RWPE1 (cell line): ENCODE measurements around the gene OSBPL6.
"Not testable (repeated sequence)": the region's sequence is repeated elsewhere in the genome, so short reads cannot be mapped to it uniquely, and the experiment has no call there.

Experiments
- CTCF ChIA-PET: fragments of 350-600 bp; sonication (Branson Sonifier 250); formaldehyde crosslinking; extraction: SDS; loops from one replicate; lab custom pipeline; 2021; lab: Yijun Ruan, JAX
- POLR2A ChIA-PET: fragments of 400-600 bp; formaldehyde crosslinking; extraction: SDS; loops from one replicate; lab custom pipeline; 2020; ENCODE audit warnings: antibody characterized with exemption; ENCODE audit not compliant: low non-redundant PET; lab: Yijun Ruan, JAX
- DNase-seq: peaks from one replicate; pipeline ENCODE4 v3.0.0; 2012; ENCODE audit warnings: low spot score
- H3K27ac ChIP-seq: fragments of 450-650 bp; 2 replicates; pipeline ENCODE4 v1.5.1; 2017
- CTCF ChIP-seq: fragments of 450-650 bp; conservative IDR thresholded peaks from 2 replicates; pipeline ENCODE4 v1.5.1; 2017; ENCODE audit warnings: low read depth, mild to moderate bottlenecking

Gene OSBPL6

GRCh38 chr2:178404368-178404767 is 210.1 kb downstream of the OSBPL6 start:
- CTCF ChIA-PET = interaction anchor here (1.0 to 3.1 kb wide), 2 partner anchors 10 to 24 kb away, joined by 4 to 14 read pairs; no protein-coding TSS in a partner anchor
- DNase-seq = no peak
- H3K27ac ChIP-seq = no peak overlapping the region
- POLR2A ChIA-PET = no interaction called here
- TF ChIP-seq CTCF = no peak

- no peak for DNase-seq
- H3K27ac ChIP-seq = no peak overlapping the region
- ChIA-PET CTCF (no interaction called here), POLR2A (no interaction called here)
- TF ChIP-seq CTCF = no peak
Measured at GRCh38 chr2:178409261-178409660, 214.9 kb downstream of the OSBPL6 start.

- H3K27ac ChIP-seq = no peak overlapping the region
- ChIA-PET POLR2A (no interaction called here), CTCF (no interaction called here)
- no peak for DNase-seq
- no peak for TF ChIP-seq CTCF
Measured at GRCh38 chr2:178412047-178412446, 217.7 kb downstream of the OSBPL6 start.

GRCh38 chr2:178412453-178412852 is 218.1 kb downstream of the OSBPL6 start:
- H3K27ac ChIP-seq, POLR2A ChIA-PET, DNase-seq, CTCF ChIA-PET: not testable (repeated sequence)

- H3K27ac ChIP-seq = peak overlapping the region; percentile 94
- CTCF ChIA-PET = interaction anchor here (0.6 to 1.9 kb wide), 14 partner anchors 8 to 423 kb away, joined by 3 to 21 read pairs (median 4); partner anchors contain the start of gene RBM45
- no peak for TF ChIP-seq CTCF
- peak; percentile 43 for DNase-seq
- POLR2A ChIA-PET = no interaction called here
Measured at GRCh38 chr2:178413472-178414265, 219.4 kb downstream of the OSBPL6 start.

- CTCF ChIA-PET = interaction anchor here (0.6 to 1.9 kb wide), 34 partner anchors 9 to 634 kb away, joined by 3 to 21 read pairs (median 4); partner anchors contain the start of genes PLEKHA3 and RBM45
Measured at GRCh38 chr2:178414266-178415247, 220.2 kb downstream of the OSBPL6 start.

More at GRCh38 chr2:178414266-178415247, 220.2 kb downstream of the OSBPL6 start:
- H3K27ac ChIP-seq = peak overlapping the region; percentile 94
- TF ChIP-seq CTCF = peak; percentile 93
- POLR2A ChIA-PET = no interaction called here
- peak; percentile 86 for DNase-seq
